Measurements from ENCODE around the gene MAMDC2.

The MAMDC2 gene

GRCh38 chr9:70260606-70261005 lies 217.0 kb downstream of the MAMDC2 start:
- no peak for DNase-seq (ENCODE audit: low spot score)

GRCh38 chr9:70261131-70261870 lies 217.7 kb downstream of the MAMDC2 start:
- DNase-seq (ENCODE audit: low spot score), result no peak

- DNase-seq (ENCODE audit: low spot score), result no peak
Measured at GRCh38 chr9:70262366-70262765, 218.7 kb downstream of the MAMDC2 start.

GRCh38 chr9:70262948-70263347 lies 219.3 kb downstream of the MAMDC2 start:
- no peak for DNase-seq (ENCODE audit: low spot score)

- DNase-seq (ENCODE audit: low spot score), result no peak
Measured at GRCh38 chr9:70263421-70263820, 219.8 kb downstream of the MAMDC2 start.
